Measurements from ENCODE around the gene EPRS1. TPM values are rescaled to one million over a fixed set of nuclear protein-coding genes. Genes with fewer than 3 reads are reported as not detected.

The EPRS1 gene
- polyA plus RNA-seq, 1 of the 3 experiments (the other 2 are of a cell fraction) = 23.4 TPM

DNA sequence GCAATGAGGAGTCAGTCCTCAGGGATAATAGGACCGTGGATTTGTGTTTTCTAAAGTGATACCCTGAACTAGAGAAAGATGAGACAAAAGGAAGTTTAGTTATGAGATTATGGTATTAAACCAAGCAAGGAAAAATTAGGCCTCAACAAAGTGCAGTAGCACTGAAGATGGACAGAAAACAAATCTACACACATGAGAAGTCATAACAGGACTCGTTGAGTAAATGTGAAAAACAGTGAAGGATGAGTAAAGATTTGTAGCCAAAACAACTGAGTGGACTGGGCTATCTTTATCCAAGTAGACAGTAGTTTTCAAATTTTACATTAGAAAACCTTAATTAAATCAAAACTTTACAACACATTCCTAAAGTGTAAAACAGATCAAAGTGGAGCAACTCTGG lies 15.0 kb downstream of the EPRS1 start (continued):
- TF ChIP-seq TCF12 (IDR thresholded peaks at IDR 0.05) = no peak
- TF ChIP-seq CHD2 (IDR thresholded peaks at IDR 0.05; ENCODE audit: low read length, partially characterized antibody) = no peak
- no peak for TF ChIP-seq SMC3 (IDR thresholded peaks at IDR 0.05; ENCODE audit: low read depth, low read length)
- no peak for TF ChIP-seq NFIC (IDR thresholded peaks at IDR 0.05; ENCODE audit: borderline replicate concordance)
- no peak for TF ChIP-seq JUND (IDR thresholded peaks at IDR 0.05)

DNA sequence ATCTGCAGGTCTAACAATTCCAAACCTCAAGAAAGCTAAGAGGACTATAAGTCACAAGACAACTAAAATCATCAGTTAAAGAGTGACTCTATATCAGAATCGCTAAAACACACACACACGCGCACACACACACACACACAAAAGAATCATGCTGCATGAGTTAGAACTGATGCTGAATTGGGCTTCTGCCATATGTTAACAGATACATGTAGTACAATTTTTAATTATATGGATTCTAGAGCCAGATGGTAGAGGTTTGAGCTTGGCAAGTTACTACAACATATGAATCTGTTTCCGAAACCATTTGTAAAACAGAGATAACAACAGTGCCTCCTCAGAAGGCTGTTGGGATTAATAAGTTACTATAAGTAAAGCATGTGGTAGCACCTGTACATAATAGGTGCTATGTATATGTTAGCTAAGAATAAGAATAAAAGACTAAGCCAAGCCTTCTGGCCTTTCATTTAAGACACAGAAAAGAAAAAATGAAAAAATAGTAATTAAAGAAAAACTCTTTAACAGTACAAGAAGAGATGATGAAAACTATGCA lies 17.9 kb downstream of the EPRS1 start:
- DNase-seq = peak; percentile 12
- H3K9me2 ChIP-seq = no peaks in the 10 kb centered on the region
- ChIA-PET POLR2A (no interaction called here), CTCF (no interaction called here)
- no peak overlapping the region for H3K9ac ChIP-seq
- no peak overlapping the region for H3K4me2 ChIP-seq
- no peak overlapping the region for H2AFZ ChIP-seq (ENCODE audit: low read depth)
- no peaks in the 10 kb centered on the region for H3K79me2 ChIP-seq (ENCODE audit: insufficient read depth)
- peaks cover 12% of the 10 kb centered on the region for H3F3A ChIP-seq (replicated peaks; ENCODE audit: insufficient read depth)
- H3K4me3 ChIP-seq (ENCODE audit: low read depth in 2 of 2, low read length in 1 of 2) = no peak overlapping the region
- H3K27me3 ChIP-seq (ENCODE audit: insufficient read depth) = no peaks in the 10 kb centered on the region
- no peaks in the 10 kb centered on the region for H3K4me1 ChIP-seq (ENCODE audit: control insufficient read depth in 1 of 2, insufficient read depth in 2 of 2, low read depth in 1 of 2, low read length in 1 of 2)
- H4K20me1 ChIP-seq (ENCODE audit: insufficient read depth) = no peaks in the 10 kb centered on the region
- TF ChIP-seq, protein P1, sequence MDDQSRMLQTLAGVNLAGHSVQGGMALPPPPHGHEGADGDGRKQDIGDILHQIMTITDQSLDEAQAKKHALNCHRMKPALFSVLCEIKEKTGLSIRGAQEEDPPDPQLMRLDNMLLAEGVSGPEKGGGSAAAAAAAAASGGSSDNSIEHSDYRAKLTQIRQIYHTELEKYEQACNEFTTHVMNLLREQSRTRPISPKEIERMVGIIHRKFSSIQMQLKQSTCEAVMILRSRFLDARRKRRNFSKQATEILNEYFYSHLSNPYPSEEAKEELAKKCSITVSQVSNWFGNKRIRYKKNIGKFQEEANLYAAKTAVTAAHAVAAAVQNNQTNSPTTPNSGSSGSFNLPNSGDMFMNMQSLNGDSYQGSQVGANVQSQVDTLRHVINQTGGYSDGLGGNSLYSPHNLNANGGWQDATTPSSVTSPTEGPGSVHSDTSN (IDR thresholded peaks at IDR 0.05) = no peak
- TF ChIP-seq NFIC (IDR thresholded peaks at IDR 0.05; ENCODE audit: borderline replicate concordance) (no peak), FOSL2 (IDR thresholded peaks at IDR 0.05; ENCODE audit: borderline replicate concordance, low read depth) (no peak), JUND (IDR thresholded peaks at IDR 0.05) (no peak), EZH2phosphoT487 (IDR thresholded peaks at IDR 0.05; ENCODE audit: borderline replicate concordance, low read depth) (no peak), YY1 (IDR thresholded peaks at IDR 0.05; ENCODE audit: low read depth) (no peak), RCOR1 (IDR thresholded peaks at IDR 0.05; ENCODE audit: low read length) (no peak), RFX5 (IDR thresholded peaks at IDR 0.05; ENCODE audit: low read length) (no peak), RXRA (IDR thresholded peaks at IDR 0.05; ENCODE audit: borderline replicate concordance, low read depth) (no peak), MXI1 (IDR thresholded peaks at IDR 0.05; ENCODE audit: low read depth, low read length) (no peak), POLR2AphosphoS5 (IDR thresholded peaks at IDR 0.05; ENCODE audit: low read depth, low read length) (no peak)
- TF ChIP-seq, protein P2, sequence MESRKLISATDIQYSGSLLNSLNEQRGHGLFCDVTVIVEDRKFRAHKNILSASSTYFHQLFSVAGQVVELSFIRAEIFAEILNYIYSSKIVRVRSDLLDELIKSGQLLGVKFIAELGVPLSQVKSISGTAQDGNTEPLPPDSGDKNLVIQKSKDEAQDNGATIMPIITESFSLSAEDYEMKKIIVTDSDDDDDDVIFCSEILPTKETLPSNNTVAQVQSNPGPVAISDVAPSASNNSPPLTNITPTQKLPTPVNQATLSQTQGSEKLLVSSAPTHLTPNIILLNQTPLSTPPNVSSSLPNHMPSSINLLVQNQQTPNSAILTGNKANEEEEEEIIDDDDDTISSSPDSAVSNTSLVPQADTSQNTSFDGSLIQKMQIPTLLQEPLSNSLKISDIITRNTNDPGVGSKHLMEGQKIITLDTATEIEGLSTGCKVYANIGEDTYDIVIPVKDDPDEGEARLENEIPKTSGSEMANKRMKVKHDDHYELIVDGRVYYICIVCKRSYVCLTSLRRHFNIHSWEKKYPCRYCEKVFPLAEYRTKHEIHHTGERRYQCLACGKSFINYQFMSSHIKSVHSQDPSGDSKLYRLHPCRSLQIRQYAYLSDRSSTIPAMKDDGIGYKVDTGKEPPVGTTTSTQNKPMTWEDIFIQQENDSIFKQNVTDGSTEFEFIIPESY (IDR thresholded peaks at IDR 0.05; ENCODE audit: borderline replicate concordance, low read depth) = no peak
- TF ChIP-seq, protein P3, sequence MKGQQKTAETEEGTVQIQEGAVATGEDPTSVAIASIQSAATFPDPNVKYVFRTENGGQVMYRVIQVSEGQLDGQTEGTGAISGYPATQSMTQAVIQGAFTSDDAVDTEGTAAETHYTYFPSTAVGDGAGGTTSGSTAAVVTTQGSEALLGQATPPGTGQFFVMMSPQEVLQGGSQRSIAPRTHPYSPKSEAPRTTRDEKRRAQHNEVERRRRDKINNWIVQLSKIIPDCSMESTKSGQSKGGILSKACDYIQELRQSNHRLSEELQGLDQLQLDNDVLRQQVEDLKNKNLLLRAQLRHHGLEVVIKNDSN (IDR thresholded peaks at IDR 0.05; ENCODE audit: borderline replicate concordance, low read depth) = no peak
- TF ChIP-seq, protein P4, sequence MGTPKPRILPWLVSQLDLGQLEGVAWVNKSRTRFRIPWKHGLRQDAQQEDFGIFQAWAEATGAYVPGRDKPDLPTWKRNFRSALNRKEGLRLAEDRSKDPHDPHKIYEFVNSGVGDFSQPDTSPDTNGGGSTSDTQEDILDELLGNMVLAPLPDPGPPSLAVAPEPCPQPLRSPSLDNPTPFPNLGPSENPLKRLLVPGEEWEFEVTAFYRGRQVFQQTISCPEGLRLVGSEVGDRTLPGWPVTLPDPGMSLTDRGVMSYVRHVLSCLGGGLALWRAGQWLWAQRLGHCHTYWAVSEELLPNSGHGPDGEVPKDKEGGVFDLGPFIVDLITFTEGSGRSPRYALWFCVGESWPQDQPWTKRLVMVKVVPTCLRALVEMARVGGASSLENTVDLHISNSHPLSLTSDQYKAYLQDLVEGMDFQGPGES (IDR thresholded peaks at IDR 0.05; ENCODE audit: low read depth, low read length) = no peak
- TF ChIP-seq, protein P5, sequence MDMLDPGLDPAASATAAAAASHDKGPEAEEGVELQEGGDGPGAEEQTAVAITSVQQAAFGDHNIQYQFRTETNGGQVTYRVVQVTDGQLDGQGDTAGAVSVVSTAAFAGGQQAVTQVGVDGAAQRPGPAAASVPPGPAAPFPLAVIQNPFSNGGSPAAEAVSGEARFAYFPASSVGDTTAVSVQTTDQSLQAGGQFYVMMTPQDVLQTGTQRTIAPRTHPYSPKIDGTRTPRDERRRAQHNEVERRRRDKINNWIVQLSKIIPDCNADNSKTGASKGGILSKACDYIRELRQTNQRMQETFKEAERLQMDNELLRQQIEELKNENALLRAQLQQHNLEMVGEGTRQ (IDR thresholded peaks at IDR 0.05; ENCODE audit: borderline replicate concordance, low read depth, low read length) = no peak
- no peak overlapping the region for H3K27ac ChIP-seq (ENCODE audit: low read depth in 2 of 2, low read length in 1 of 2)
- no peaks in the 10 kb centered on the region for H3K9me3 ChIP-seq
- WGBS (ENCODE audit: low lambda C conversion rate) = 82% methylated on average over 4 of the region's 4 CpGs
- H3K36me3 ChIP-seq (replicated peaks in 1 of 2; ENCODE audit: control insufficient read depth in 1 of 2, insufficient read depth in 2 of 2, low read length in 1 of 2) = peaks cover 70 to 77% of the 10 kb centered on the region in 2 experiments

Data from SK-N-SH (cell line).